HepG2 (cell line): ENCODE data around the gene SPSB2. TPM values are rescaled to one million over a fixed set of nuclear protein-coding genes. Genes with fewer than 3 reads are reported as not detected.
A peak's percentile ranks its signal among the peaks of the same experiment; 100 is the strongest.

Experiments used
- AGO1 ChIP-seq: fragments of 200-400 bp; formaldehyde crosslinking; IDR thresholded peaks from 2 replicates; pipeline ENCODE4 v1.6.1; 2017; ENCODE audit warnings: mild to moderate bottlenecking, low read depth, low read length, moderate library complexity; ENCODE audit not compliant: poor library complexity, severe bottlenecking
- HMG20A ChIP-seq: IDR thresholded peaks from 2 replicates; pipeline ENCODE4 v1.6.1; 2016; ENCODE audit warnings: borderline replicate concordance
- ZBTB1 ChIP-seq: sonication (generic); formaldehyde crosslinking; IDR thresholded peaks from 2 replicates; pipeline ENCODE4 v1.4.0; 2020; ENCODE audit warnings: missing genetic modification reagents, borderline replicate concordance
- ZNF367 ChIP-seq: sonication (generic); formaldehyde crosslinking; IDR thresholded peaks from 2 replicates; pipeline ENCODE4 v1.4.0; 2020; ENCODE audit warnings: missing genetic modification reagents, borderline replicate concordance
- ZNF556 ChIP-seq: sonication (generic); formaldehyde crosslinking; IDR thresholded peaks from 2 replicates; pipeline ENCODE4 v1.4.0; 2020; ENCODE audit warnings: mild to moderate bottlenecking, missing genetic modification reagents, borderline replicate concordance
- polyA plus RNA-seq, 8 experiments: library from polyadenylated mRNA; depleted of rRNA in 3 of 8; stranded (reverse) in 7 of 8; unstranded in 1 of 8; fragments of >200 nt; fragmentation: Illumina TruSeq in 4 of 8; extraction: Trizol in 4 of 8; gene quantifications; 2 replicates each; pipeline versions ENCODE4 v1.2.1 to v1.2.3, GENCODE V29; 2011 to 2016; ENCODE audit warnings: low read depth in 4 of 8, missing spikeins in 1 of 8, mixed read lengths in 1 of 8; ENCODE audit not compliant: insufficient read depth in 1 of 8
- total RNA-seq, 5 experiments: library from RNA; depleted of rRNA; stranded (reverse); fragments of >200 nt; fragmentation: Illumina TruSeq; extraction: Trizol; gene quantifications; 2 replicates each; pipeline ENCODE4 v1.2.3, GENCODE V29; 2016; ENCODE audit warnings: low read depth in 1 of 5
- TF ChIP-seq, protein P1 (sequence below): IDR thresholded peaks from 2 replicates; pipeline ENCODE4 v1.6.1; 2016; ENCODE audit warnings: low read depth
- TF ChIP-seq, protein P2 (sequence below): sonication (generic); formaldehyde crosslinking; IDR thresholded peaks from 2 replicates; pipeline ENCODE4 v1.8.0; 2022; ENCODE audit warnings: mild to moderate bottlenecking, missing genetic modification reagents
- TF ChIP-seq, protein P3 (sequence below): sonication (generic); formaldehyde crosslinking; IDR thresholded peaks from 2 replicates; pipeline ENCODE4 v1.8.0; 2022; ENCODE audit warnings: low read depth, missing genetic modification reagents
- TF ChIP-seq, protein P4 (sequence below), 2 experiments: fragments of 450-650 bp in 1 of 2; sonication (generic) in 1 of 2; formaldehyde crosslinking in 1 of 2; IDR thresholded peaks; 2 replicates each; pipeline versions ENCODE4 v1.6.1 to v1.8.0; 2016 to 2022; ENCODE audit warnings: antibody characterized with exemption in 1 of 2, mild to moderate bottlenecking in 1 of 2, missing genetic modification reagents in 1 of 2
- TF ChIP-seq, protein P5 (sequence below): sonication (generic); formaldehyde crosslinking; IDR thresholded peaks from 2 replicates; pipeline ENCODE4 v1.4.0; 2020; ENCODE audit warnings: mild to moderate bottlenecking, missing genetic modification reagents

SPSB2 gene
- total and polyA plus RNA-seq, 2 of the 13 experiments (the other 11 are each of a cell fraction or from before 2014, with no cell fraction given) = 2.0 to 6.2 TPM

DNA sequence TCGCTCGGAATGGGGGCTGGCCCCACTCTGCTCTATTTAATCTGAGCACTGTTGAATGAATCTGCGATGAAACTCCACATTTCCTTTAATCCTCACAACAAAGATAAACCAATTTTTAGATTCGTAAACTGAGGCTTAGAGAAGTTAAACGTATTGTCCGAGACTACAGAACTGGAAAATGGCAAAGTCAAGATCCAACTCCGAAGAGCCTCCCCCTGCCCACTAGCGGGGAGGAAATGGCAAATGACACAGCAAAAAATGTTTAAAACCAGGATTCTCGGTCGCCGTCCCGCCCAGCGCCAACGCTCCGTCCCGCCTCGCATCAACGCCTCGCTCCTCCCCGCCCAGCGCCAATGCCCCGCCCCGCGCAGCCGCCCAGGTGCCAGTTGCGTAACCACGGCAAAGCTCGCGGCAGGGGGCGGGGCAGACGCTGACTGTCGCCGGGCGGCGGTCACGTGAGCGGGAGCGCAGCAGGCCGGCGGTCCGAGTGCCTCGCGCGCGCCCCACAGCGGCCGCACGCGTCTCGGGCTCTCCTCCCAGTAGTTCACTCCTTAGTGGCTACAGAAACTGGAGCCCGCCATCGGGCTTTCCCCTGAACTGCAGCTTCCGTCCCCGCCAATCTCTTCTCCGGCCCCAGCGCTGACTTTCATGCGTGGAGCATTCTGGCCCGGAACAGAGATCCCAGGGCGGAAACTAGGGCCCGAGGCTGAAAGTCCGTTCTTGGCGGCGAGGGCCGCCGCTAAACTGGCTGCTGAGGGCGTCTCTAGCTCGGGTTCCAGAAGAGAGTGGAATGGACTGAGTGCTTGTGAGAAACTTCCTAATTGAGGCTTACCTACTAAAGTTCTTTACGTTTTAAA, 17.9 kb upstream of the SPSB2 start (continued):
- TF ChIP-seq, protein P1, sequence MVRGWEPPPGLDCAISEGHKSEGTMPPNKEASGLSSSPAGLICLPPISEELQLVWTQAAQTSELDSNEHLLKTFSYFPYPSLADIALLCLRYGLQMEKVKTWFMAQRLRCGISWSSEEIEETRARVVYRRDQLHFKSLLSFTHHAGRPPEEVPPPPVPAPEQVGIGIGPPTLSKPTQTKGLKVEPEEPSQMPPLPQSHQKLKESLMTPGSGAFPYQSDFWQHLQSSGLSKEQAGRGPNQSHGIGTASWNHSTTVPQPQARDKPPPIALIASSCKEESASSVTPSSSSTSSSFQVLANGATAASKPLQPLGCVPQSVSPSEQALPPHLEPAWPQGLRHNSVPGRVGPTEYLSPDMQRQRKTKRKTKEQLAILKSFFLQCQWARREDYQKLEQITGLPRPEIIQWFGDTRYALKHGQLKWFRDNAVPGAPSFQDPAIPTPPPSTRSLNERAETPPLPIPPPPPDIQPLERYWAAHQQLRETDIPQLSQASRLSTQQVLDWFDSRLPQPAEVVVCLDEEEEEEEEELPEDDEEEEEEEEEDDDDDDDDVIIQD (CRISPR knock-in tag) = 0 out of 2 replicates have a peak, but pooled peaks have one; percentile 13
- TF ChIP-seq AGO1 (peak; percentile 82), ZBTB1 (CRISPR knock-in tag) (no peak), HMG20A (CRISPR knock-in tag) (no peak), ZNF556 (peak; percentile 52; the same call in 1 of the 2 replicates), ZNF367 (CRISPR knock-in tag) (no peak)
- TF ChIP-seq, protein P2, sequence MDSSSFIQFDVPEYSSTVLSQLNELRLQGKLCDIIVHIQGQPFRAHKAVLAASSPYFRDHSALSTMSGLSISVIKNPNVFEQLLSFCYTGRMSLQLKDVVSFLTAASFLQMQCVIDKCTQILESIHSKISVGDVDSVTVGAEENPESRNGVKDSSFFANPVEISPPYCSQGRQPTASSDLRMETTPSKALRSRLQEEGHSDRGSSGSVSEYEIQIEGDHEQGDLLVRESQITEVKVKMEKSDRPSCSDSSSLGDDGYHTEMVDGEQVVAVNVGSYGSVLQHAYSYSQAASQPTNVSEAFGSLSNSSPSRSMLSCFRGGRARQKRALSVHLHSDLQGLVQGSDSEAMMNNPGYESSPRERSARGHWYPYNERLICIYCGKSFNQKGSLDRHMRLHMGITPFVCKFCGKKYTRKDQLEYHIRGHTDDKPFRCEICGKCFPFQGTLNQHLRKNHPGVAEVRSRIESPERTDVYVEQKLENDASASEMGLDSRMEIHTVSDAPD (CRISPR knock-in tag) = peak; percentile 84
- TF ChIP-seq, protein P3, sequence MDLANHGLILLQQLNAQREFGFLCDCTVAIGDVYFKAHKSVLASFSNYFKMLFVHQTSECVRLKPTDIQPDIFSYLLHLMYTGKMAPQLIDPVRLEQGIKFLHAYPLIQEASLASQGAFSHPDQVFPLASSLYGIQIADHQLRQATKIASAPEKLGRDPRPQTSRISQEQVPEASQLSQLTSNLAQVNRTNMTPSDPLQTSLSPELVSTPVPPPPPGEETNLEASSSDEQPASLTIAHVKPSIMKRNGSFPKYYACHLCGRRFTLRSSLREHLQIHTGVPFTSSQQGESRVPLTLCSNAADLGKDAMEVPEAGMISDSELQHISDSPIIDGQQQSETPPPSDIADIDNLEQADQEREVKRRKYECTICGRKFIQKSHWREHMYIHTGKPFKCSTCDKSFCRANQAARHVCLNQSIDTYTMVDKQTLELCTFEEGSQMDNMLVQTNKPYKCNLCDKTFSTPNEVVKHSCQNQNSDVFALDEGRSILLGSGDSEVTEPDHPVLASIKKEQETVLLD = peak; percentile 79; the same call in 1 of the 2 replicates
- TF ChIP-seq, protein P4, sequence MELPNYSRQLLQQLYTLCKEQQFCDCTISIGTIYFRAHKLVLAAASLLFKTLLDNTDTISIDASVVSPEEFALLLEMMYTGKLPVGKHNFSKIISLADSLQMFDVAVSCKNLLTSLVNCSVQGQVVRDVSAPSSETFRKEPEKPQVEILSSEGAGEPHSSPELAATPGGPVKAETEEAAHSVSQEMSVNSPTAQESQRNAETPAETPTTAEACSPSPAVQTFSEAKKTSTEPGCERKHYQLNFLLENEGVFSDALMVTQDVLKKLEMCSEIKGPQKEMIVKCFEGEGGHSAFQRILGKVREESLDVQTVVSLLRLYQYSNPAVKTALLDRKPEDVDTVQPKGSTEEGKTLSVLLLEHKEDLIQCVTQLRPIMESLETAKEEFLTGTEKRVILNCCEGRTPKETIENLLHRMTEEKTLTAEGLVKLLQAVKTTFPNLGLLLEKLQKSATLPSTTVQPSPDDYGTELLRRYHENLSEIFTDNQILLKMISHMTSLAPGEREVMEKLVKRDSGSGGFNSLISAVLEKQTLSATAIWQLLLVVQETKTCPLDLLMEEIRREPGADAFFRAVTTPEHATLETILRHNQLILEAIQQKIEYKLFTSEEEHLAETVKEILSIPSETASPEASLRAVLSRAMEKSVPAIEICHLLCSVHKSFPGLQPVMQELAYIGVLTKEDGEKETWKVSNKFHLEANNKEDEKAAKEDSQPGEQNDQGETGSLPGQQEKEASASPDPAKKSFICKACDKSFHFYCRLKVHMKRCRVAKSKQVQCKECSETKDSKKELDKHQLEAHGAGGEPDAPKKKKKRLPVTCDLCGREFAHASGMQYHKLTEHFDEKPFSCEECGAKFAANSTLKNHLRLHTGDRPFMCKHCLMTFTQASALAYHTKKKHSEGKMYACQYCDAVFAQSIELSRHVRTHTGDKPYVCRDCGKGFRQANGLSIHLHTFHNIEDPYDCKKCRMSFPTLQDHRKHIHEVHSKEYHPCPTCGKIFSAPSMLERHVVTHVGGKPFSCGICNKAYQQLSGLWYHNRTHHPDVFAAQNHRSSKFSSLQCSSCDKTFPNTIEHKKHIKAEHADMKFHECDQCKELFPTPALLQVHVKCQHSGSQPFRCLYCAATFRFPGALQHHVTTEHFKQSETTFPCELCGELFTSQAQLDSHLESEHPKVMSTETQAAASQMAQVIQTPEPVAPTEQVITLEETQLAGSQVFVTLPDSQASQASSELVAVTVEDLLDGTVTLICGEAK (IDR thresholded peaks at IDR 0.05) = no peak
- TF ChIP-seq, protein P4 (CRISPR knock-in tag; IDR thresholded peaks at IDR 0.05) = peak; percentile 27; the same call in 1 of the 2 replicates
- TF ChIP-seq, protein P5, sequence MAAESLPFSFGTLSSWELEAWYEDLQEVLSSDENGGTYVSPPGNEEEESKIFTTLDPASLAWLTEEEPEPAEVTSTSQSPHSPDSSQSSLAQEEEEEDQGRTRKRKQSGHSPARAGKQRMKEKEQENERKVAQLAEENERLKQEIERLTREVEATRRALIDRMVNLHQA (CRISPR knock-in tag) = no peak
